HEK293T (cell line): ENCODE data around the gene POLR3B.

Experiments used
- ARNT ChIP-seq: fragments of 450-650 bp; IDR thresholded peaks from 2 replicates; pipeline ENCODE4 v1.6.1; 2017; ENCODE audit warnings: mild to moderate bottlenecking
- ELF4 ChIP-seq: fragments of 450-650 bp; IDR thresholded peaks from 2 replicates; pipeline ENCODE4 v1.6.1; 2017; ENCODE audit warnings: antibody characterized with exemption
- FOXA1 ChIP-seq: fragments of 450-650 bp; IDR thresholded peaks from 2 replicates; pipeline ENCODE4 v1.6.1; 2016; ENCODE audit warnings: mild to moderate bottlenecking
- FOXK2 ChIP-seq: fragments of 450-650 bp; IDR thresholded peaks from 2 replicates; pipeline ENCODE4 v1.6.1; 2016; ENCODE audit warnings: mild to moderate bottlenecking
- FOXM1 ChIP-seq: fragments of 450-650 bp; IDR thresholded peaks from 2 replicates; pipeline ENCODE4 v1.6.1; 2017; ENCODE audit warnings: mild to moderate bottlenecking, borderline replicate concordance
- L3MBTL2 ChIP-seq: fragments of 450-650 bp; conservative IDR thresholded peaks from 2 replicates; pipeline ENCODE4 v1.6.1; 2016; ENCODE audit warnings: mild to moderate bottlenecking
- NFRKB ChIP-seq: fragments of 450-650 bp; IDR thresholded peaks from 2 replicates; pipeline ENCODE4 v1.6.1; 2016; ENCODE audit warnings: mild to moderate bottlenecking, moderate library complexity
- PKNOX1 ChIP-seq: fragments of 450-650 bp; IDR thresholded peaks from 2 replicates; pipeline ENCODE4 v1.6.1; 2016
- ZNF384 ChIP-seq: fragments of 450-650 bp; IDR thresholded peaks from 2 replicates; pipeline ENCODE4 v1.6.1; 2016

- TF ChIP-seq FOXM1 (no peak), ARNT (no peak), ZNF384 (no peak), FOXK2 (no peak), ELF4 (no peak), FOXA1 (no peak), NFRKB (no peak), L3MBTL2 (no peak), PKNOX1 (no peak)
Observed at GRCh38 chr12:106436164-106436563, 78.6 kb downstream of the POLR3B start.
